Cortex of kidney (tissue), 1 donor: ENCODE data around the gene PCDHA4.
"Not testable (repeated sequence)": the region's sequence is repeated elsewhere in the genome, so short reads cannot be mapped to it uniquely, and the experiment has no call there.

ENCODE experiments used
- DNase-seq: peaks from one replicate; lab custom pipeline; 2025; lab: John Stamatoyannopoulos, UW

PCDHA4 gene

GRCh38 chr5:140821375-140822280, 14.8 kb downstream of the PCDHA4 start, which contains the start of gene PCDHA5:
Gene PCDHA5, plus strand, starts transcription at chr5:140821613.
- DNase-seq: no peak

GRCh38 chr5:140822281-140822629, 15.4 kb downstream of the PCDHA4 start:
- DNase-seq: no peak

- not testable (repeated sequence) for DNase-seq
Measured at GRCh38 chr5:140822969-140823368, 16.1 kb downstream of the PCDHA4 start.

- no peak for DNase-seq
Measured at GRCh38 chr5:140823475-140823874, 16.6 kb downstream of the PCDHA4 start.

GRCh38 chr5:140827704-140828361, 21.0 kb downstream of the PCDHA4 start, which contains the start of gene PCDHA6:
Gene PCDHA6, plus strand, starts transcription at chr5:140827960. Its CDS starts 132 bp downstream, at chr5:140828092.
- no peak for DNase-seq

- DNase-seq: no peak
Measured at GRCh38 chr5:140828362-140828737, 21.5 kb downstream of the PCDHA4 start.

GRCh38 chr5:140829511-140830501, 22.9 kb downstream of the PCDHA4 start:
- DNase-seq: not testable (repeated sequence)

GRCh38 chr5:140833993-140834392, 27.1 kb downstream of the PCDHA4 start, which contains the start of gene PCDHA7:
Gene PCDHA7, plus strand, starts transcription at chr5:140834269. Its CDS starts 115 bp downstream, at chr5:140834384.
- DNase-seq: no peak

GRCh38 chr5:140834439-140835008, 27.7 kb downstream of the PCDHA4 start:
- DNase-seq: not testable (repeated sequence)

- DNase-seq: no peak
Measured at GRCh38 chr5:140835622-140836510, 29.0 kb downstream of the PCDHA4 start.

- no peak for DNase-seq
Measured at GRCh38 chr5:140840978-140841962, 34.4 kb downstream of the PCDHA4 start, which contains the start of gene PCDHA8. Gene PCDHA8, plus strand, starts transcription at chr5:140841187. Its CDS starts 135 bp downstream, at chr5:140841322.

GRCh38 chr5:140842798-140843733, 36.2 kb downstream of the PCDHA4 start:
- DNase-seq: no peak

- not testable (repeated sequence) for DNase-seq
Measured at GRCh38 chr5:140848139-140849102, 41.6 kb downstream of the PCDHA4 start, which contains the start of gene PCDHA9. Gene PCDHA9, plus strand, starts transcription at chr5:140848382. Its CDS starts 114 bp downstream, at chr5:140848496.

- not testable (repeated sequence) for DNase-seq
Measured at GRCh38 chr5:140849831-140850634, 43.2 kb downstream of the PCDHA4 start.
